ENCODE results near the gene DDX42.
A peak's percentile ranks its signal among the peaks of the same experiment; 100 is the strongest.

Gene DDX42

GRCh38 chr17:63832455-63832854 is 58.5 kb downstream of the DDX42 start:
- Histone ChIP-seq H3K4me3 (no peak overlapping the region), H3K9me3 (no peaks in the 10 kb centered on the region), H3K27me3 (ENCODE audit: low read depth) (no peaks in the 10 kb centered on the region), H3K36me3 (replicated peaks) (peaks cover 82% of the 10 kb centered on the region), H3K4me1 (no peaks in the 10 kb centered on the region)
- in situ Hi-C loops (cut with MboI; ENCODE audit: low sequenced_read_pairs) = no loop called here
- no peak for DNase-seq (ENCODE audit: low spot score in 2 of 2)

GRCh38 chr17:63833026-63833740 is 59.2 kb downstream of the DDX42 start:
- H3K9me3 ChIP-seq = no peaks in the 10 kb centered on the region
- no peaks in the 10 kb centered on the region for H3K4me1 ChIP-seq
- no peak for DNase-seq (ENCODE audit: low spot score in 2 of 2)
- no peaks in the 10 kb centered on the region for H3K27me3 ChIP-seq (ENCODE audit: low read depth)
- in situ Hi-C loops (cut with MboI; ENCODE audit: low sequenced_read_pairs) = no loop called here
- peaks cover 82% of the 10 kb centered on the region for H3K36me3 ChIP-seq (replicated peaks)
- no peak overlapping the region for H3K4me3 ChIP-seq

- no peaks in the 10 kb centered on the region for H3K9me3 ChIP-seq
- no peaks in the 10 kb centered on the region for H3K27me3 ChIP-seq (ENCODE audit: low read depth)
- DNase-seq (ENCODE audit: low spot score in 2 of 2) = no peak
- H3K4me1 ChIP-seq = peaks cover under 1% of the 10 kb centered on the region; the same call in 1 of the 2 replicates
- in situ Hi-C loops (cut with MboI; ENCODE audit: low sequenced_read_pairs) = no loop called here
- peaks cover 78% of the 10 kb centered on the region for H3K36me3 ChIP-seq (replicated peaks)
- no peak overlapping the region for H3K4me3 ChIP-seq
Measured at GRCh38 chr17:63833741-63834373, 59.9 kb downstream of the DDX42 start.

- in situ Hi-C loops (cut with MboI; ENCODE audit: low sequenced_read_pairs) = no loop called here
- no peak overlapping the region for H3K4me3 ChIP-seq
- H3K36me3 ChIP-seq (replicated peaks) = peaks cover 70% of the 10 kb centered on the region
- no peaks in the 10 kb centered on the region for H3K27me3 ChIP-seq (ENCODE audit: low read depth)
- peaks cover 5% of the 10 kb centered on the region for H3K4me1 ChIP-seq
- H3K9me3 ChIP-seq = no peaks in the 10 kb centered on the region
- DNase-seq (ENCODE audit: low spot score in 2 of 2) = peak; percentile 86 to 87
Measured at GRCh38 chr17:63834431-63835166, 60.6 kb downstream of the DDX42 start.

GRCh38 chr17:63835167-63835720 is 61.3 kb downstream of the DDX42 start:
- no peaks in the 10 kb centered on the region for H3K9me3 ChIP-seq

GRCh38 chr17:63836811-63837210 is 62.8 kb downstream of the DDX42 start:
- H3K27me3 ChIP-seq (ENCODE audit: low read depth) = no peaks in the 10 kb centered on the region
- no peak overlapping the region for H3K4me3 ChIP-seq
- in situ Hi-C loops (cut with MboI; ENCODE audit: low sequenced_read_pairs) = no loop called here
- peaks cover 11% of the 10 kb centered on the region for H3K4me1 ChIP-seq
- no peak for DNase-seq (ENCODE audit: low spot score in 2 of 2)
- H3K9me3 ChIP-seq = no peaks in the 10 kb centered on the region
- H3K36me3 ChIP-seq (replicated peaks) = peaks cover 48% of the 10 kb centered on the region

More at GRCh38 chr17:63835167-63835720, 61.3 kb downstream of the DDX42 start:
- no peaks in the 10 kb centered on the region for H3K27me3 ChIP-seq (ENCODE audit: low read depth)
- no peak for DNase-seq (ENCODE audit: low spot score in 2 of 2)
- in situ Hi-C loops (cut with MboI; ENCODE audit: low sequenced_read_pairs) = no loop called here
- peaks cover 5% of the 10 kb centered on the region for H3K4me1 ChIP-seq
- H3K36me3 ChIP-seq (replicated peaks) = peaks cover 64% of the 10 kb centered on the region
- H3K4me3 ChIP-seq = no peak overlapping the region

GRCh38 chr17:63837480-63837879 is 63.5 kb downstream of the DDX42 start:
- Histone ChIP-seq H3K4me1 (peaks cover 11% of the 10 kb centered on the region), H3K27me3 (ENCODE audit: low read depth) (no peaks in the 10 kb centered on the region), H3K36me3 (replicated peaks) (peaks cover 46% of the 10 kb centered on the region), H3K4me3 (no peak overlapping the region), H3K9me3 (no peaks in the 10 kb centered on the region)
- DNase-seq (ENCODE audit: low spot score in 2 of 2) = no peak
- in situ Hi-C loops (cut with MboI; ENCODE audit: low sequenced_read_pairs) = no loop called here

GRCh38 chr17:63837962-63838600 is 64.1 kb downstream of the DDX42 start:
- DNase-seq (ENCODE audit: low spot score in 2 of 2) = no peak
- peaks cover 11% of the 10 kb centered on the region for H3K4me1 ChIP-seq
- H3K4me3 ChIP-seq = no peak overlapping the region
- in situ Hi-C loops (cut with MboI; ENCODE audit: low sequenced_read_pairs) = no loop called here
- H3K27me3 ChIP-seq (ENCODE audit: low read depth) = no peaks in the 10 kb centered on the region
- H3K36me3 ChIP-seq (replicated peaks) = peaks cover 40% of the 10 kb centered on the region
- H3K9me3 ChIP-seq = no peaks in the 10 kb centered on the region

- Histone ChIP-seq H3K36me3 (replicated peaks) (peaks cover 33% of the 10 kb centered on the region), H3K27me3 (ENCODE audit: low read depth) (no peaks in the 10 kb centered on the region), H3K4me3 (no peak overlapping the region), H3K9me3 (no peaks in the 10 kb centered on the region), H3K4me1 (peaks cover 11% of the 10 kb centered on the region)
- no peak for DNase-seq (ENCODE audit: low spot score in 2 of 2)
- in situ Hi-C loops (cut with MboI; ENCODE audit: low sequenced_read_pairs) = no loop called here
Measured at GRCh38 chr17:63838631-63839171, 64.7 kb downstream of the DDX42 start.

GRCh38 chr17:63840591-63841349 is 66.8 kb downstream of the DDX42 start:
- in situ Hi-C loops (cut with MboI; ENCODE audit: low sequenced_read_pairs) = no loop called here
- H3K27me3 ChIP-seq (ENCODE audit: low read depth) = no peaks in the 10 kb centered on the region
- H3K4me1 ChIP-seq = peaks cover 11% of the 10 kb centered on the region
- peaks cover 16% of the 10 kb centered on the region for H3K36me3 ChIP-seq (replicated peaks)
- DNase-seq (ENCODE audit: low spot score in 2 of 2) = no peak
- H3K9me3 ChIP-seq = no peaks in the 10 kb centered on the region
- peak overlapping the region; percentile 76 for H3K4me3 ChIP-seq

- Histone ChIP-seq H3K36me3 (replicated peaks) (peaks cover 11% of the 10 kb centered on the region), H3K4me3 (peak overlapping the region; percentile 76), H3K9me3 (no peaks in the 10 kb centered on the region), H3K27me3 (ENCODE audit: low read depth) (no peaks in the 10 kb centered on the region), H3K4me1 (peaks cover 11% of the 10 kb centered on the region)
- in situ Hi-C loops (cut with MboI; ENCODE audit: low sequenced_read_pairs) = no loop called here
- DNase-seq (ENCODE audit: low spot score in 2 of 2) = peak; percentile 17 to 35
Measured at GRCh38 chr17:63841350-63842172, 67.6 kb downstream of the DDX42 start.

GRCh38 chr17:63842173-63842539 is 68.2 kb downstream of the DDX42 start:
- in situ Hi-C loops (cut with MboI; ENCODE audit: low sequenced_read_pairs) = no loop called here
- Histone ChIP-seq H3K36me3 (replicated peaks) (peaks cover 5% of the 10 kb centered on the region), H3K4me3 (peak overlapping the region; percentile 76), H3K4me1 (peaks cover 11% of the 10 kb centered on the region), H3K27me3 (ENCODE audit: low read depth) (no peaks in the 10 kb centered on the region), H3K9me3 (no peaks in the 10 kb centered on the region)
- peak in 1 of 2 experiments; percentile 43 for DNase-seq (ENCODE audit: low spot score in 2 of 2)
